Fibroblast of mammary gland (primary cell): Measurements from ENCODE around the gene EIF2S2.

Source experiments
- DNase-seq: peaks from one replicate; pipeline ENCODE4 v3.0.0-alpha.2; 2010; ENCODE audit warnings: low read depth
- H3K4me3 ChIP-seq: 2 replicates; pipeline ENCODE4 v1.5.1; 2011; ENCODE audit warnings: low read depth, mild to moderate bottlenecking, low read length, moderate library complexity; ENCODE audit not compliant: control insufficient read depth
- CTCF ChIP-seq: conservative IDR thresholded peaks from 2 replicates; pipeline ENCODE4 v1.5.1; 2011; ENCODE audit warnings: low read depth, low read length, inconsistent platforms; ENCODE audit not compliant: control insufficient read depth, insufficient read depth

Gene EIF2S2

GRCh38 chr20:34085544-34086040 lies 26.5 kb downstream of the EIF2S2 start:
- no peak overlapping the region for H3K4me3 ChIP-seq
- TF ChIP-seq CTCF = no peak
- no peak for DNase-seq

GRCh38 chr20:34084227-34084923 lies 27.7 kb downstream of the EIF2S2 start:
- no peak overlapping the region for H3K4me3 ChIP-seq
- no peak for DNase-seq
- TF ChIP-seq CTCF = no peak

DNA sequence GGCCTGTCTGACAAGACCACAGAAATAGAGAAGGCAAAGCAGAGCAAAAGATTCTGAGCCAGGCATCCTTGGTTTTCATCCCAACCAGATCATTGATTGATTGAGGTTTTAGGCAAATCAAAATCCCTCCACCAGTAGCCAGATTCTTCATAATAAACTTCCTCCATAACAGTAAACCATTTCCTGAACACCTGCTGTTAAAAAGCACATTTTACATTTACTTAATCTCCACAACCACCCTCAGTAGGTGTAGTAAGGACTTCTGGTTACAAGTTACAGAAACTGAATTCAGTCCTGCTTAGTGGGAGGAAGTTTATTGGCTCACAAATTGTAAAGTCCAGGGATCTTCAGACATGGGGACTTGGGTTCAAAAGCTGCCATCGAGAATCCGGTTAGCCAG lies 28.3 kb downstream of the EIF2S2 start:
- no peak for TF ChIP-seq CTCF
- H3K4me3 ChIP-seq = no peak overlapping the region

DNA sequence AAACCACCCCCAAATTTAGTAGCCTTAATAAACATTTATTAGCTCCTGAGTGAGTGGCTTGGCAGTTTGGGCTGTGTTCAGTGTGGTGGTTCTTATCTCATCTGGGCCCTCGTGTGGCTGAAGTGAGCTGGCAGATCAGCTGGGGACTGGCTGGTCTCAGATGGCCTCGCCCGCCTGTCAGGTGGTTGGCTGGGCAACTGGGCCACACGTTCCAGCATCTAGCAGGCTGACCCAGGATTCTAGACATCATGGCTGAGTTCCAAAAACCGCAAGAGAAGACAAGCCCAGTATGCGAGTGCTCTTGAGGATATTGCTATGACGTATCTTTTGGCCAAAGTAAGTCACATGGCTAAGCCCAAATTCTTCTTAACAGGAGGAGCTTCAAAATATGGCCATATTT lies 28.9 kb downstream of the EIF2S2 start:
- TF ChIP-seq CTCF = peak; percentile 14
- DNase-seq = peak; percentile 95
- no peak overlapping the region for H3K4me3 ChIP-seq

More for the DNA sequence above, 28.3 kb downstream of the EIF2S2 start:
- no peak for DNase-seq

DNA sequence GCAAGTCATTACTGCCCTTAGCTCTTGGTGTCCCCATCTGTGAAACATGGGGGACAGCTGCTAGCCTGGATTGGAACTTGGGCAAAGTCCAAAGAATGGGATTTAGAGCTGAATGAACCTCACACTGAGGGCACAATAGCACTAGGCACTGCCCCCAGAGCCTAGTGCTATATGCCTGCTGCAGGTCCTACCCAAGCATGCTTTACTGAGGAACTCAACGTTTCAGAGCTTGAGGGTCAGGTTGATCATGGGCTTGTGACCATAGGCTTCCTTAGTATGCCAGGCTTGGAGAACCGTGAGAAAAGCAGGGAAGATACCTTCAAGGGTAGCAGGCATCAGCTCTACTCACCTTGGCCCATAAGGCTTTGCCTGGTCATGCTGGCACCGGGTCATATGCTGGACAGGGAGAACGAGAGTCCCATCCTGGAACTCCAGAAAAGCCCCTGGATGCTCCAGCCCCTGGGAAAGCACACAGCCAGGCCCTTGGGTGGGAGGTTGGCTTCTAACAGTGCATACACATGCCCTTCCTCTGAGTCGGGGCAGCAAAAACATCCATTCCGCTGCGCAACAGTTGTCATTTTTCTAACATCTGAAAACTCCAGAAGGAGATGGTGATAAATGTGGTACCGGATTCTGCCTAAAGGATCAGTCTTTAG lies 29.7 kb downstream of the EIF2S2 start:
- H3K4me3 ChIP-seq = no peak overlapping the region
- no peak for TF ChIP-seq CTCF
- no peak for DNase-seq

DNA sequence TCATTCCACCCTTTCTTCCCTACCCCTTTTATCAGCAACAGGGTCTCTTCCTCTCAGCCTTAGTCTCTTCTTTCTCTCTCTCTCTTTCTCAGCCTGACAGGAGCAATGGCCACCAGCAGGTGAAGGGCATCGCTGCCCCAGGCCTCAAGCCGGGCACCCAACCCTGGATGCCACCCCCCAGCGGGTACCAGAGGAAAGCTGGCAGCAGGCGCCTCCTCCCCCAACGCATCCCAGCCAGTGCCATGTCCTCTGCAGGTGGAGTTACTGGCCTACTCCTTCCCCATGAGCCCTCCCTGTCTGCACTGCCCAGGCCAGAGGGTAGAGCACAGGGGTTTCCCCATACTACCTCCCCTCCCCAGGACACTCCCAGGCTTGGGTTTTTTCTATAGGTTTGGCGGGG lies 32.2 kb downstream of the EIF2S2 start:
- DNase-seq = no peak
- no peak for TF ChIP-seq CTCF

More for the DNA sequence above, 32.2 kb downstream of the EIF2S2 start:
- H3K4me3 ChIP-seq = no peak overlapping the region
